ENCODE results near the gene FAM153A.
"Not testable (repeated sequence)": the region's sequence is repeated elsewhere in the genome, so short reads cannot be mapped to it uniquely, and the experiment has no call there.

- TF ChIP-seq POLR2AphosphoS5 (IDR thresholded peaks at IDR 0.05; ENCODE audit: borderline replicate concordance, low read depth, low read length); EZH2 (IDR thresholded peaks at IDR 0.05); FOXP2 (optimal IDR thresholded peaks at IDR 0.05; ENCODE audit: control extremely low read depth, extremely low read length, insufficient read depth): not testable (repeated sequence)
Measured at GRCh38 chr5:177696100-177696499, 86.6 kb downstream of the FAM153A start.

All from SK-N-MC (cell line).